Activated naive CD4-positive, alpha-beta T cell treated with anti-CD3 and anti-CD28 coated beads for 36 hours (primary cell): Measurements from ENCODE around the gene CPEB4. TPM values are rescaled to one million over a fixed set of nuclear protein-coding genes. Genes with fewer than 3 reads are reported as not detected.

Experiments used
- CTCF ChIA-PET: fragments of 350-600 bp; sonication (Branson Sonifier 250); formaldehyde crosslinking; loops from one replicate; lab custom pipeline; 2021; ENCODE audit warnings: antibody characterized with exemption; lab: Charles Lee
- DNase-seq: peaks from one replicate; pipeline ENCODE4 v3.0.0-alpha.2; 2020
- H3K27ac Mint-ChIP-seq: one replicate; pipeline ENCODE4 v1.8.0; 2021; ENCODE audit warnings: mild to moderate bottlenecking, mixed read lengths
- H3K27me3 Mint-ChIP-seq: one replicate; pipeline ENCODE4 v1.8.0; 2021; ENCODE audit warnings: low read depth, mixed read lengths
- H3K36me3 Mint-ChIP-seq: one replicate; pipeline ENCODE4 v1.8.0; 2021; ENCODE audit warnings: low read depth, mixed read lengths
- H3K4me1 Mint-ChIP-seq: one replicate; pipeline ENCODE4 v1.8.0; 2021; ENCODE audit warnings: low read depth, mixed read lengths
- H3K4me3 Mint-ChIP-seq: one replicate; pipeline ENCODE4 v1.8.0; 2021; ENCODE audit warnings: mild to moderate bottlenecking, moderate library complexity, mixed read lengths
- H3K9me3 Mint-ChIP-seq: one replicate; pipeline ENCODE4 v1.8.0; 2021; ENCODE audit warnings: mixed read lengths
- intact Hi-C: fragments of 100-400 bp; cut with micrococcal nuclease; formaldehyde crosslinking; loops from one replicate; pipeline ENCODE4 v1.15.1; 2023
- total RNA-seq, 2 experiments: library from RNA; stranded (reverse); gene quantifications; one replicate each; pipeline ENCODE4 v1.2.3, GENCODE V29; 2021

CPEB4 gene
- total RNA-seq, 2 experiments from 2014 or later: 7.6 to 7.8 TPM

- Mint-ChIP-seq H3K36me3 (no peaks in the 10 kb centered on the region), H3K27me3 (no peaks in the 10 kb centered on the region), H3K4me1 (no peaks in the 10 kb centered on the region), H3K4me3 (no peak within 1 kb of the TSS), H3K9me3 (peaks cover 3% of the 10 kb centered on the region), H3K27ac (no peak within 1 kb of the TSS)
- intact Hi-C loops: no loop called here
- no peak for DNase-seq
- CTCF ChIA-PET: no interaction called here
Observed at GRCh38 chr5:173988554-173989431, 100.6 kb downstream of the CPEB4 start, which contains the start of gene C5orf47. Gene C5orf47 (plus strand): TSS chr5:173989170. CDS start chr5:173989264, 94 bp downstream.

- Mint-ChIP-seq H3K36me3 (no peaks in the 10 kb centered on the region), H3K27ac (no peak overlapping the region), H3K27me3 (peaks cover 4% of the 10 kb centered on the region), H3K4me3 (no peak overlapping the region), H3K9me3 (peaks cover 3% of the 10 kb centered on the region), H3K4me1 (no peaks in the 10 kb centered on the region)
- no peak for DNase-seq
- intact Hi-C loops: no loop called here
- CTCF ChIA-PET: no interaction called here
Observed at GRCh38 chr5:173989432-173990082, 101.4 kb downstream of the CPEB4 start.

- Mint-ChIP-seq H3K4me1 (no peaks in the 10 kb centered on the region), H3K9me3 (no peaks in the 10 kb centered on the region), H3K36me3 (no peaks in the 10 kb centered on the region), H3K4me3 (no peak overlapping the region), H3K27me3 (peaks cover 18% of the 10 kb centered on the region), H3K27ac (no peak overlapping the region)
- intact Hi-C loops: no loop called here
- CTCF ChIA-PET: interaction anchor here (1.7 kb wide), 1 partner anchor 24 kb away, joined by 5 read pairs; no protein-coding TSS in a partner anchor
- no peak for DNase-seq
Observed at GRCh38 chr5:173997331-173997730, 109.2 kb downstream of the CPEB4 start.

GRCh38 chr5:173998531-173998930 lies 110.4 kb downstream of the CPEB4 start:
- no peak for DNase-seq
- no peaks in the 10 kb centered on the region for H3K36me3 Mint-ChIP-seq
- intact Hi-C loops: no loop called here
- peaks cover 3% of the 10 kb centered on the region for H3K4me1 Mint-ChIP-seq
- H3K4me3 Mint-ChIP-seq: no peak overlapping the region
- no peaks in the 10 kb centered on the region for H3K9me3 Mint-ChIP-seq
- no peak overlapping the region for H3K27ac Mint-ChIP-seq
- CTCF ChIA-PET: no interaction called here
- peaks cover 18% of the 10 kb centered on the region for H3K27me3 Mint-ChIP-seq

GRCh38 chr5:174000076-174000475 lies 111.9 kb downstream of the CPEB4 start:
- H3K36me3 Mint-ChIP-seq: no peaks in the 10 kb centered on the region
- H3K9me3 Mint-ChIP-seq: no peaks in the 10 kb centered on the region
- H3K4me3 Mint-ChIP-seq: no peak overlapping the region
- CTCF ChIA-PET: no interaction called here
- intact Hi-C loops: no loop called here
- H3K4me1 Mint-ChIP-seq: peaks cover 4% of the 10 kb centered on the region
- peaks cover 16% of the 10 kb centered on the region for H3K27me3 Mint-ChIP-seq
- DNase-seq: no peak
- H3K27ac Mint-ChIP-seq: no peak overlapping the region

- Mint-ChIP-seq H3K36me3 (no peaks in the 10 kb centered on the region), H3K4me3 (no peak overlapping the region), H3K9me3 (no peaks in the 10 kb centered on the region), H3K4me1 (peaks cover 4% of the 10 kb centered on the region), H3K27ac (no peak overlapping the region), H3K27me3 (peaks cover 10% of the 10 kb centered on the region)
- CTCF ChIA-PET: no interaction called here
- DNase-seq: no peak
- intact Hi-C loops: no loop called here
Observed at GRCh38 chr5:174003795-174004194, 115.6 kb downstream of the CPEB4 start.

GRCh38 chr5:174008922-174009321 lies 120.8 kb downstream of the CPEB4 start:
- H3K4me1 Mint-ChIP-seq: no peaks in the 10 kb centered on the region
- no peaks in the 10 kb centered on the region for H3K9me3 Mint-ChIP-seq
- intact Hi-C loops: no loop called here
- CTCF ChIA-PET: interaction anchor here (0.5 kb wide), 1 partner anchor 948 kb away, joined by 3 read pairs; no protein-coding TSS in a partner anchor
- H3K36me3 Mint-ChIP-seq: no peaks in the 10 kb centered on the region
- no peak for DNase-seq
- H3K4me3 Mint-ChIP-seq: no peak overlapping the region
- H3K27me3 Mint-ChIP-seq: peaks cover 10% of the 10 kb centered on the region
- H3K27ac Mint-ChIP-seq: no peak overlapping the region

- DNase-seq: no peak
- Mint-ChIP-seq H3K27ac (no peak overlapping the region), H3K4me1 (no peaks in the 10 kb centered on the region), H3K27me3 (peaks cover 6% of the 10 kb centered on the region), H3K36me3 (no peaks in the 10 kb centered on the region), H3K9me3 (no peaks in the 10 kb centered on the region), H3K4me3 (no peak overlapping the region)
- intact Hi-C loops: no loop called here
- CTCF ChIA-PET: no interaction called here
Observed at GRCh38 chr5:174010365-174010764, 122.2 kb downstream of the CPEB4 start.

GRCh38 chr5:174011441-174011840 lies 123.3 kb downstream of the CPEB4 start:
- DNase-seq: no peak
- Mint-ChIP-seq H3K4me3 (no peak overlapping the region), H3K27ac (no peak overlapping the region), H3K9me3 (no peaks in the 10 kb centered on the region), H3K4me1 (no peaks in the 10 kb centered on the region), H3K36me3 (no peaks in the 10 kb centered on the region), H3K27me3 (peaks cover 1% of the 10 kb centered on the region)
- intact Hi-C loops: no loop called here
- CTCF ChIA-PET: no interaction called here

Other genes starting within 250 kb of the CPEB4 start
- not detected for gene C5orf47, start 100.8 kb downstream of the CPEB4 start, total RNA-seq
- gene NSG2, start 157.4 kb downstream of the CPEB4 start, total RNA-seq: not detected